ENCODE results near the gene GRIK2. TPM values are rescaled to one million over a fixed set of nuclear protein-coding genes. Genes with fewer than 3 reads are reported as not detected.

Gene GRIK2
- total RNA-seq, 1 donor from 2014 or later: 2.5 TPM

GRCh38 chr6:101832371-101832770 lies 438.9 kb downstream of the GRIK2 start:
- Histone ChIP-seq H3K4me1 (ENCODE audit: insufficient read depth, low read length) (peaks cover 5% of the 10 kb centered on the region), H3K27me3 (ENCODE audit: insufficient read depth, low read length) (no peaks in the 10 kb centered on the region)
- H3K27ac Mint-ChIP-seq (ENCODE audit: unreplicated experiment): no peak overlapping the region

GRCh38 chr6:101840100-101840499 lies 446.6 kb downstream of the GRIK2 start:
- no peak overlapping the region for H3K27ac ChIP-seq (ENCODE audit: low read depth, low read length)
- no peak overlapping the region for H2AFZ ChIP-seq (ENCODE audit: low read depth, low read length)
- TF ChIP-seq EZH2 (IDR thresholded peaks at IDR 0.05; ENCODE audit: insufficient read depth, low read length): no peak
- TF ChIP-seq, protein P1, sequence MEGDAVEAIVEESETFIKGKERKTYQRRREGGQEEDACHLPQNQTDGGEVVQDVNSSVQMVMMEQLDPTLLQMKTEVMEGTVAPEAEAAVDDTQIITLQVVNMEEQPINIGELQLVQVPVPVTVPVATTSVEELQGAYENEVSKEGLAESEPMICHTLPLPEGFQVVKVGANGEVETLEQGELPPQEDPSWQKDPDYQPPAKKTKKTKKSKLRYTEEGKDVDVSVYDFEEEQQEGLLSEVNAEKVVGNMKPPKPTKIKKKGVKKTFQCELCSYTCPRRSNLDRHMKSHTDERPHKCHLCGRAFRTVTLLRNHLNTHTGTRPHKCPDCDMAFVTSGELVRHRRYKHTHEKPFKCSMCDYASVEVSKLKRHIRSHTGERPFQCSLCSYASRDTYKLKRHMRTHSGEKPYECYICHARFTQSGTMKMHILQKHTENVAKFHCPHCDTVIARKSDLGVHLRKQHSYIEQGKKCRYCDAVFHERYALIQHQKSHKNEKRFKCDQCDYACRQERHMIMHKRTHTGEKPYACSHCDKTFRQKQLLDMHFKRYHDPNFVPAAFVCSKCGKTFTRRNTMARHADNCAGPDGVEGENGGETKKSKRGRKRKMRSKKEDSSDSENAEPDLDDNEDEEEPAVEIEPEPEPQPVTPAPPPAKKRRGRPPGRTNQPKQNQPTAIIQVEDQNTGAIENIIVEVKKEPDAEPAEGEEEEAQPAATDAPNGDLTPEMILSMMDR (IDR thresholded peaks at IDR 0.05; ENCODE audit: insufficient read depth, low read depth, low read length): no peak
- no peak for FAIRE-seq
- H3K27me3 Mint-ChIP-seq (ENCODE audit: low read depth, unreplicated experiment): no peaks in the 10 kb centered on the region
- H3K4me3 Mint-ChIP-seq (ENCODE audit: unreplicated experiment): no peak overlapping the region
- no peaks in the 10 kb centered on the region for H4K20me1 ChIP-seq (ENCODE audit: insufficient read depth, low read length)
- H3K4me3 ChIP-seq (ENCODE audit: insufficient read depth, low read depth, low read length): no peak overlapping the region
- H3K4me1 ChIP-seq (ENCODE audit: insufficient read depth, low read length): no peaks in the 10 kb centered on the region
- H3K9me3 ChIP-seq (ENCODE audit: insufficient read depth, low read depth, low read length): no peaks in the 10 kb centered on the region
- DNase-seq (ENCODE audit: low read depth): no peak
- peaks cover 3% of the 10 kb centered on the region for H3K4me1 Mint-ChIP-seq (ENCODE audit: low read depth, unreplicated experiment)
- no peaks in the 10 kb centered on the region for H3K36me3 Mint-ChIP-seq (ENCODE audit: low read depth, unreplicated experiment)
- H3K79me2 ChIP-seq (ENCODE audit: insufficient read depth, low read length): no peaks in the 10 kb centered on the region
- no peaks in the 10 kb centered on the region for H3K9me3 Mint-ChIP-seq (ENCODE audit: unreplicated experiment)
- no peaks in the 10 kb centered on the region for H3K27me3 ChIP-seq (ENCODE audit: insufficient read depth, low read length)
- H3K36me3 ChIP-seq (ENCODE audit: insufficient read depth, low read length): no peaks in the 10 kb centered on the region
- no peak overlapping the region for H3K4me2 ChIP-seq (ENCODE audit: low read length)
- no peak overlapping the region for H3K9ac ChIP-seq (ENCODE audit: low read length)
- no peak overlapping the region for H3K27ac Mint-ChIP-seq (ENCODE audit: unreplicated experiment)

More at GRCh38 chr6:101832371-101832770, 438.9 kb downstream of the GRIK2 start:
- no peak overlapping the region for H3K4me2 ChIP-seq (ENCODE audit: low read length)
- no peaks in the 10 kb centered on the region for H4K20me1 ChIP-seq (ENCODE audit: insufficient read depth, low read length)
- H3K79me2 ChIP-seq (ENCODE audit: insufficient read depth, low read length): no peaks in the 10 kb centered on the region
- Mint-ChIP-seq H3K4me1 (ENCODE audit: low read depth, unreplicated experiment) (peaks cover 13% of the 10 kb centered on the region), H3K9me3 (ENCODE audit: unreplicated experiment) (peaks cover 21% of the 10 kb centered on the region), H3K36me3 (ENCODE audit: low read depth, unreplicated experiment) (no peaks in the 10 kb centered on the region), H3K27me3 (ENCODE audit: low read depth, unreplicated experiment) (no peaks in the 10 kb centered on the region), H3K4me3 (ENCODE audit: unreplicated experiment) (no peak overlapping the region)
- no peak for DNase-seq (ENCODE audit: low read depth)
- no peaks in the 10 kb centered on the region for H3K36me3 ChIP-seq (ENCODE audit: insufficient read depth, low read length)
- TF ChIP-seq, protein P1 (IDR thresholded peaks at IDR 0.05; ENCODE audit: insufficient read depth, low read depth, low read length): no peak
- no peak for TF ChIP-seq EZH2 (IDR thresholded peaks at IDR 0.05; ENCODE audit: insufficient read depth, low read length)
- FAIRE-seq: no peak
- no peaks in the 10 kb centered on the region for H3K9me3 ChIP-seq (ENCODE audit: insufficient read depth, low read depth, low read length)
- no peak overlapping the region for H3K27ac ChIP-seq (ENCODE audit: low read depth, low read length)
- H2AFZ ChIP-seq (ENCODE audit: low read depth, low read length): no peak overlapping the region
- H3K4me3 ChIP-seq (ENCODE audit: insufficient read depth, low read depth, low read length): no peak overlapping the region
- H3K9ac ChIP-seq (ENCODE audit: low read length): no peak overlapping the region

DNA sequence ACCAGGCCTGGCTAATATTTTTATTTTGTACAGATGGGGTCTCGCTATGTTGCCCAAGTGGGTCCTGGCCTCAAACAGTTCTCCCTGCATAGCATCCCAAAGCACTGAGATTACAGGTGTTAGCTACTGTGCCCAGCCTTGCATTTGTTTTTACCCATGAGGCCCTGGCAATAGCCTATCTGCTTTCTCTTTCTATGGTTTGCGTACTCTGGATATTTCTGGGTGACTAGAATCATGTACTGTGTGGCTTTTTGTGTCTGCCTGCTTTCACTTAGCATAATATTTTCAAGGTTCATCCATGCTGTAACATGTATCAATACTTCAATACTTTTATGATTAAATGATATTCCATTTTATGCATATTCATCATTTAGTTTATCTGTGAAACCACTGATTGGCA lies 451.7 kb downstream of the GRIK2 start:
- H3K4me3 Mint-ChIP-seq (ENCODE audit: unreplicated experiment): no peak overlapping the region
- no peak for DNase-seq (ENCODE audit: low read depth)
- TF ChIP-seq, protein P1 (IDR thresholded peaks at IDR 0.05; ENCODE audit: insufficient read depth, low read depth, low read length): no peak
- TF ChIP-seq EZH2 (IDR thresholded peaks at IDR 0.05; ENCODE audit: insufficient read depth, low read length): no peak
- H3K9me3 Mint-ChIP-seq (ENCODE audit: unreplicated experiment): no peaks in the 10 kb centered on the region
- Histone ChIP-seq H3K9me3 (ENCODE audit: insufficient read depth, low read depth, low read length) (no peaks in the 10 kb centered on the region), H3K27me3 (ENCODE audit: insufficient read depth, low read length) (no peaks in the 10 kb centered on the region), H3K4me3 (ENCODE audit: insufficient read depth, low read depth, low read length) (no peak overlapping the region), H4K20me1 (ENCODE audit: insufficient read depth, low read length) (no peaks in the 10 kb centered on the region), H3K9ac (ENCODE audit: low read length) (no peak overlapping the region), H3K79me2 (ENCODE audit: insufficient read depth, low read length) (no peaks in the 10 kb centered on the region), H3K4me1 (ENCODE audit: insufficient read depth, low read length) (no peaks in the 10 kb centered on the region), H3K27ac (ENCODE audit: low read depth, low read length) (no peak overlapping the region), H2AFZ (ENCODE audit: low read depth, low read length) (no peak overlapping the region), H3K36me3 (ENCODE audit: insufficient read depth, low read length) (no peaks in the 10 kb centered on the region), H3K4me2 (ENCODE audit: low read length) (no peak overlapping the region)
- peaks cover 3% of the 10 kb centered on the region for H3K4me1 Mint-ChIP-seq (ENCODE audit: low read depth, unreplicated experiment)
- no peaks in the 10 kb centered on the region for H3K27me3 Mint-ChIP-seq (ENCODE audit: low read depth, unreplicated experiment)
- H3K36me3 Mint-ChIP-seq (ENCODE audit: low read depth, unreplicated experiment): no peaks in the 10 kb centered on the region
- no peak overlapping the region for H3K27ac Mint-ChIP-seq (ENCODE audit: unreplicated experiment)
- no peak for FAIRE-seq
